NCI-H82 treated with DMSO at 0.1 percent for 48 hours (cell line): ENCODE data around the gene CCNB1.
"Not testable (repeated sequence)": the region's sequence is repeated elsewhere in the genome, so short reads cannot be mapped to it uniquely, and the experiment has no call there.

ENCODE experiments used
- DNase-seq: peaks from one replicate; lab custom pipeline; 2025; ENCODE audit not compliant: unreplicated experiment; lab: John Stamatoyannopoulos, UW

The CCNB1 gene

GRCh38 chr5:69166686-69167492 lies at the start of gene CCNB1:
Gene CCNB1 (plus strand): TSS chr5:69167150. CDS start chr5:69167263, 113 bp downstream.
- DNase-seq, result peak; percentile 81

- DNase-seq, result no peak
These were observed 37.5 kb upstream of the CCNB1 start for GRCh38 chr5:69129413-69129812.

- DNase-seq, result no peak
These were observed 36.7 kb upstream of the CCNB1 start for GRCh38 chr5:69130241-69130640.

GRCh38 chr5:69131304-69131703 lies 35.6 kb upstream of the CCNB1 start:
- no peak for DNase-seq

GRCh38 chr5:69134126-69134525 lies 32.8 kb upstream of the CCNB1 start:
- DNase-seq, result no peak

GRCh38 chr5:69136293-69136692 lies 30.7 kb upstream of the CCNB1 start:
- DNase-seq, result no peak

GRCh38 chr5:69137208-69137607 lies 29.7 kb upstream of the CCNB1 start:
- DNase-seq, result not testable (repeated sequence)

- DNase-seq, result no peak
These were observed 29.1 kb upstream of the CCNB1 start for GRCh38 chr5:69137807-69138206.

GRCh38 chr5:69138766-69139165 lies 28.2 kb upstream of the CCNB1 start:
- DNase-seq, result no peak

GRCh38 chr5:69140239-69140638 lies 26.7 kb upstream of the CCNB1 start:
- not testable (repeated sequence) for DNase-seq

- DNase-seq, result no peak
These were observed 26.1 kb upstream of the CCNB1 start for GRCh38 chr5:69140827-69141226.

- DNase-seq, result not testable (repeated sequence)
These were observed 18.4 kb upstream of the CCNB1 start for GRCh38 chr5:69148576-69148975.

- DNase-seq, result no peak
These were observed 17.8 kb upstream of the CCNB1 start for GRCh38 chr5:69148981-69149675.

- DNase-seq, result no peak
These were observed 17.3 kb upstream of the CCNB1 start for GRCh38 chr5:69149676-69150010.

- no peak for DNase-seq
These were observed 14.2 kb upstream of the CCNB1 start for GRCh38 chr5:69152731-69153130.

- DNase-seq, result no peak
These were observed 10.5 kb upstream of the CCNB1 start for GRCh38 chr5:69156456-69156855.

- DNase-seq, result no peak
These were observed 8.9 kb upstream of the CCNB1 start for GRCh38 chr5:69158039-69158438.

- DNase-seq, result no peak
These were observed 6.3 kb upstream of the CCNB1 start for GRCh38 chr5:69160651-69161050.

- DNase-seq, result no peak
These were observed 524 bp downstream of the CCNB1 start for GRCh38 chr5:69167493-69167855.

GRCh38 chr5:69167929-69168328 lies 979 bp downstream of the CCNB1 start:
- no peak for DNase-seq

- DNase-seq, result no peak
These were observed 3.5 kb downstream of the CCNB1 start for GRCh38 chr5:69170495-69170894.

- no peak for DNase-seq
These were observed 4.0 kb downstream of the CCNB1 start for GRCh38 chr5:69170969-69171368.
